Activated CD4-positive, CD25-positive, alpha-beta regulatory T cell treated with anti-CD3 and anti-CD28 coated beads, Interleukin-2, amount 50 U/mL, for 24 hours (primary cell): ENCODE results near the gene PEX26.
"Not testable (repeated sequence)": the region's sequence is repeated elsewhere in the genome, so short reads cannot be mapped to it uniquely, and the experiment has no call there.

Source experiments
- ATAC-seq, 2 donors: fragments of 150-1000 bp; cut with Tn5 transposase; one replicate each; pipeline ENCODE4 v1.10.0; 2021; ENCODE audit warnings: mild to moderate bottlenecking in 1 of 2, moderate library complexity in 1 of 2

PEX26 gene

DNA sequence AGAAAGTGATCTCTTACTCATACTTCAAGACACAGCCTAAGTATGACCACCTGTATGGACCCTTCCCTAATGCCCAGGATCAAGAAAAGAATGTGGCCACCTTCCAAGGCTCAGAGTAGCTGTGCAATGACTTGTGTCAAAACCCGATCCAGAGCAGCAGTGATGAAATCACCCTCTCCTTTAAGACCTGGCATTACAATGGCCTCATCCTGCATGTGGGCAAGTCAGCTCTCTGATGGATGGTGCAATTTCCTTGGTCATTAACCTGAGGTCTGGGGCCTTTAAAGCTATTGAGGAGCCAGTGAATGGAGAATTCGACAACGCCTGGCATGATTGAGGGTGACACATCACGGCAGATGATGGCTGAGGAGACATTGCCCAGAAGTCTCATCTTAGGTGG is 23.7 kb downstream of the PEX26 start:
- ATAC-seq = no peak

DNA sequence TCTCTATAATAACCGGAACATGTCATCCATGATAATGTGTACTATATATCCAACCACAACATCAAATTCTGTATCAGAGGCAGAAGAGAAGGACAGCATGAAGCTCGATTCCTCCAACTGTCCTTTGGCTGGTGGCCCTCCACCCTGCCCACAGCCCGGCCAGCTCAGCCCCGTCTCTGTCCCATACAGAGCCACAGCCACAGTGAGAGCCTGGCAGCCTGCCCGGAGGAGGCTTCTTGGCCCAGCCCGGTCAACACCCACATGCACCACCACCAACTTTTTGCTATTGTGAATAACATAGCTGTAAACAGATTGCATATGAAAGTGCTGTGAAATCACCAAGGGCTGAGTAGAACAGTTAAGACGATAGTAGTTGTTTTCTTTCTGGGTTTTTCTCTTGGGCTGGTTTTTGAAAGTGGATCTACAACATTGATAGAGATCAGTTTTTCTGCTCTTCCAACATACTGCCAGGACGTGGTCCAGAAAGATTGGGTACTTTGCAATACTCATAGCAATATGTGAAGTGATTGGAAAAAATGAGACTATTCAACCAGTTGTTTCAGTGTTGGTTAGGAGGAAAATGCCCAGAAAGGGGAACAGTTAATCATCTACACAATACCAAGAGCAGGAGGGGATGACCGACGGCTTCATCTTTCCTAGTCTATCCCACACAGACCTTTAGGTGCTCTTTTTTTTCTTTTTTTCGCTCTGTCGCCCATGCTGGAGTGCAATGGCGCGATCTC is 25.9 kb downstream of the PEX26 start:
- peak; percentile 73 to 78 for ATAC-seq

DNA sequence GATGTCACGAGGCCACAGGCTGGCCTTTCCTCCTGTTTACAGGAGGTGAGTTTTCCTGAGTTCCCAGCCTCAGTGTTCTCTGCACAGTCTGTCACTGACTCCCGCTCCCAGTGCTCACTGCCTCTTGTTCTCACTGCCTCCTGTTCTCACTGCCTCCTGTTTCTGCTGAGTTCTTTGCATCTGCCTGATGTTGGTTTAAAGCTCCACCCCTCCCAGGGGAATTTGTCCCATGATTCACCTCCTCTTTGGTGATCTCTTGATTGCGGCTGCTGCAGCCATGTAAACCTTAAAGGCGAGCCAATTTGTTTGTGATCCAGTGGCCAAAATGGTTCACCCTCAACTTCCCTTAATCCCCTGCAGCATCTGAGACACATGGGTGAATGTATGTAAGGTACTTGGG is 26.8 kb downstream of the PEX26 start:
- no peak for ATAC-seq

DNA sequence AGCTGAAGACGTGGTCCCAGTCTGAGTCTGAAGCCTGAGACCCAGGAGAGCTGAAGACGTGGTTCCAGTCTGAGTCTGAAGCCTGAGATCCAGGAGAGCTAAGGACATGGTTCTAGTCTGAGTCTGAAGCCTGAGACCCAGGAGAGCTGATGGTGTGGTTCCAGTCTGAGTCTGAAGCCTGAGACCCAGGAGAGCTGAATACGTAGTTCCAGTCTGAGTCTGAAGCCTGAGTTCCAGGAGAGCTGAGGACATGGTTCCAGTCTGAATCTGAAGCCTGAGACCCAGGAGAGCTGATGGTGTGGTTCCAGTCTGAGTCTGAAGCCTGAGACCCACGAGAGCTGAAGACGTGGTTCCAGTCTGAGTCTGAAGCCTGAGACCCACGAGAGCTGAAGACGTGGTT is 28.2 kb downstream of the PEX26 start:
- ATAC-seq = not testable (repeated sequence)

DNA sequence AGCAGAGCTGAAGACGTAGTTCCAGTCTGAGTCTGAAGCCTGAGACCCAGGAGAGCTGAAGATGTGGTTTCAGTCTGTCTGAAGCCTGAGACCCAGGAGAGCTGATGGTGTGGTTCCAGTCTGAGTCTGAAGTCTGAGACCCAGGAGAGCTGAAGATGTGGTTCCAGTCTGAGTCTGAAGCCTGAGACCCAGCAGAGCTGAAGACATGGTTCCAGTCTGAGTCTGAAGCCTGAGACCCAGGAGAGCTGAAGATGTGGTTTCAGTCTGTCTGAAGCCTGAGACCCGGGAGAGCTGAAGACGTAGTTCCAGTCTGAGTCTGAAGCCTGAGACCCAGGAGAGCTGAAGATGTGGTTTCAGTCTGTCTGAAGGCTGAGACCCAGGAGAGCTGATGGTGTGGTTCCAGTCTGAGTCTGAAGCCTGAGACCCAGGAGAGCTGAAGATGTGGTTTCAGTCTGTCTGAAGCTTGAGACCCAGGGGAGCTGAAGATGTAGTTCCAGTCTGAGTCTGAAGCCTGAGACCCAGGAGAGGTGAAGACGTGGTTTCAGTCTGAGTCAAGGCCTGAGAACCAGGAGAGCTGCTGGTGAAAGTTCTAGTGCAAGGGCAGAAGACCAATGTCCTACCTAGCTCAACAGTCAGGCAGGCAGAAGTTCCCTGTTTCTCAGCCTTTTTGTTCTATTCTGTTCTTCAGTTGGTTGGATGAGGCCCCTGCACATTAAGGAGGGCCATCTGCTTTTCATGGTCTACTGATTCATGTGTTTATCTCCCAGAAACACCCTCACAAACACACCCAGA is 29.0 kb downstream of the PEX26 start:
- not testable (repeated sequence) for ATAC-seq

DNA sequence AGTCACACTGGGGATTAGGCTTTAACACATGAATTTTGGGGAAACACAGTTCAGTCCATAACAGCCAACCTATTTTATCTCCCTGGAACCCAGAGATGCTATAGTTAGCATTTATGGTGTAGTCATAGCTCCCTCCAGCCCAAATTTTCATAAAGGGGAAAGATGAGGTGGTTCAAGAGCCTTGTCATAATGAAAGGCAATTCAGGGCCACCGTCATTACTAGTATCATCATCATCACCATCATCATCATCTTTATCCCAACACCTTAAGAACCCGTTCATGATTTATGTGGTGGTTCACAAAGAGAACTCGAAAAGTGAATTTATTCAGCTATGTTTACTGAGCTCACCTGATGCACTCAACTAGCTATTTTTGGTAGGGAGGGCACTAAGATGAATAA is 30.4 kb downstream of the PEX26 start:
- ATAC-seq = peak in 1 of 2 donors; percentile 13

DNA sequence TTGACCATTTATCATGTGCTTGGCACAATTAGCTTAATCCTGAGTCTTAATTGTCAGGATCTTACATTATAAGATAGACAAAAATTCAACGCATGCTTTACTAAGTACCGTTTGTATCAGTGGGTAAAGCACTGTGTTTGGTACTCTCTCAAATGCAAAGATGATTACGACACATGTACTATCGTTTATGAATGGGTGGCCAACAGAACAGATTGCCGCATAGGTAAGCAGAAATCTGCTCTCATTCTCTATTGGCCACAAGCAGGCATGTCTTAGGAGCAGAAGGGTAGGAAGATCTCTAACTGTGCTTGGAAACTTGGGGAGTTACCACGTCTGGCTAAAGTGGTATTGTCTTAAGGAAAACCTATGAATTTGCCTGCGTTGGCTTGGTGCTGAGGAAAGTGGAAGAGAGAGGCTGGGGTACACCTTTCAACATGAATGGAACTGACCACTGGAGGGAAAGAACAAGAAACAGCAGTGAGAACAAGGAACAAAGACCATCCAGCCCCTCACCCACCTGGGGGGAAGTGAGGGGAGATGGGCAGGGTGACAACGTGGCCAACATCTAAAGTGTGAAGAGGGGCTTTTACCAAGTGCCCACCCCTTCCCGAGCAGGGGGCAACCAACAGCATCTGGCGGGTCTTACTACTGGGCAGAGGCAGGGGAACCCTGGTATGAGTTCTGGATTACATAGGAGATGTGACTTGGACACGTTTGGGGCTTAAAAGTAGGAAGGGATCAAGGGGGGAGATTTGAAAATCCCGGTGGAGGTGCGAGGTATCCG is 31.8 kb downstream of the PEX26 start:
- ATAC-seq = peak in 1 of 2 donors; percentile 7

DNA sequence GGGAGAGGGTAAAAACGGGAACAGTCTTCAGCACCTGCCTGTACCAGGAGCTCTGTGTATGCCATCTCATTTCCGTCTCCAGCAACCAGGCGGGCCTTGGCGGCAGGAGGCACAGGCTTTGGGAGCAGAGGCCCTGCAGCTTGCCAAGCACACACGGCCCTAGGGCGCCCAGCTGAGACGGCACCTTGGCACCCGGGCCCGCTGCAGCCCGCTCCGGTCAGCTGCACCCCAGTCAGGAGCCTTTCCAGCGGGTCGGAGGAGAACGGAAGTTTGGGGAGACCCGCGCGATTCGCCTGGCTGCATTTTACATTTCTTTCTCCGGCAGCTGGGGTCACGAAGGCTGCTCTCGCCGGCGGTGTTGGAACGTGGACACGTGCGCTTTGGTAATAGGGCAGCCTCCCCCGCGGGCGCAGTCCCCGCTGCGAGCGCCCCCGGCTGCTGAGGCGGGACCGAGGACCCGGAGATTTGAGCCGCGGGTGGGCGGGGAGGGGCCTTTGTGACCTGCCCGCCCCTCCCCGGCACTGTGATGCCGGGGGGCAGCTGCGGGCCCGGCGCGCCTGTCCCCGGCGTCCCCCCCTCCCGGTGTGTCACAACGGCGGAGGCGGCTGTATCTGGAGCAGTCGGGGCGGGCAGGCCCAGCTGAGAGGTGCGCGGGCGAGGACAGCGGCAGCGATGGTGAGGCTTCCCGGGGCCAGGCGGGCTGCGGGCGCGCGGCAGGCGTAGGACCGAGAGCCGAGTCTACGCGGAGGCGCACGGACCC is 32.6 kb downstream of the PEX26 start, which contains the start of gene TUBA8:
TSS of gene TUBA8 (plus strand) at position 616 of the 760 bp plus-strand sequence. CDS start at position 673, 57 bp downstream.
- peak; percentile 56 to 65 for ATAC-seq

DNA sequence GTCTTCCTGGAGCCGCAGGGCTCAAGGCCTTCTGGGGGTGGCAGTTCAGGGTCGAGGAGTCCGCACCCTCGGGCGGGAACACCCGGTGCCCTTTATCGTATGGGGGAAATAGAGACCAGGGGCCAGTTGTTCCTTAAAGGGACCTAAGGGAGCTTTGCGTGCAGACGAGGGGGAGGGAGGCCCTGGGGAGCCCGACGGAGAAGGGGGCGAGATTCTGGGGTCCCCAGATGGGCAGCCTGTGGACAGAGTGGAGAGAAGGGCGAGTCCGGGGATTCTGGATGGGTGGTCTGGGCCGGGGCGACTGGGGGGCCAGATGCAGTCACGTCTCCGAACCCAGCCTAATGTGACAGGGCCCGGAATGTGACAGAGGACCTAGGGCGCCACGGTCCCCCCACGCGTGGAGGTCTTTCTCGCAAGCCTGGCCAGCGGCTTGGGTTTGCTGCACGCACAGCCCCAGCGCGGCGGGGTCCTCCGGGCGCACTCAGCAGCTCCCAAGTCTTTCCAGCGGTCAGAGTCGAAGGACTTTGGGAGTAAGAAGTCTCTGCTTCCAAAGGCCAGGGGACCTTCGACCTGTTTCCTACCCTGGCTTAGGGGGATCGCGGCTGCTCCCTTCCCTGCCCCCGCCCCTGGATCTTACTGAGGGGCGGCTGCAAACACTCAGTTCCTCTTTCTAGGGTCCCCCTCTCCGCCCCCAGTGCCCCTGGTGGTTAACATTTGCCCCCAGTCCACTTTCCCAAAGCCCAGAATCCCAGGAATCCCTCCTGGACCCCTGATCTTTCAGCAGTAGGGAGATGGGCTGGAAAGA is 33.4 kb downstream of the PEX26 start:
- ATAC-seq = no peak

DNA sequence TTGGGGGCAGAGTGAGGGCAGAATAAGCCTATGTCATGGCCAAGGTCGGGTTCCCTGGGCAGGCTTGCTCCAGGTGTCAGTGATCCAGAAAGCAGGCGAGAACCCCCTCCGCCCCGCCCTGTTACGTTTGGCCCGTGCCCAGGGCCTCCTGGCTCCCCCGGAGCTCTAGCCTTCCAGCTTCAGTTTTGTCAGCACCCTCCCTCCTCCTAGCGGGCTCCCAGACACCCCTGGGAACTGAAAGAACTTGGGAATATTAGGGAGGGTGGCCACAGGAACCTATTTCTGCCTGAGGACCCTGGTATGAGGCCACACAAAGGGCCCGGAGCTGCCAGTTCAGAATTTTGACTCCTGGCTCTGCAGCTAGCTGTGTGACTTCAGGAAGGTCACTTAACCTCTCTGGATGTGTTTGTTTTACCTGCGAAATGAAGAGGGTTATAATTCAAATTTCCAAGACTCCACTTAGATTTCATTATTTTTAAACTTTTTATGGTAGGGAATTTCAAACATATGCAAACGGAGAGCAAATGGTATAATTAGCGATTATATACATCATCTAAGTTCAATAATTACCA is 34.1 kb downstream of the PEX26 start:
- ATAC-seq = no peak

DNA sequence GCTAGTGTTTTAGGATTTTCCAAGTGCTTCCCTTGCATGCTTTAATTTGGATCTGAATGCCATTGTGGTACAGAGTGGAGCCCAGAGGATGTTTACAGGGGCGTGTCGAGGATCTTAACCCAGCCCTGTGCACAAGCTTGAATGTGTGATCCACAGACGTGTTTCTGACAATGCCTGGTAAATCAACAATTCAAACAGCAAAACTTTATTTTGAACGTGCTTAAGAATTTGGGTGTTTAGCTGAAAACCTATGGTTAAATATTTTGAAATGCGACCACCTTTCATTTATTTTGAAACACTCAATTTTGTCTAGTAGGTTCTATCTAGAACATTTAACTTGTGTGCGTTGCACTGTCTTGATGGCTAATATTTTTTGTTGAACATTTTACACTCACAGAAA is 34.6 kb downstream of the PEX26 start:
- no peak for ATAC-seq

DNA sequence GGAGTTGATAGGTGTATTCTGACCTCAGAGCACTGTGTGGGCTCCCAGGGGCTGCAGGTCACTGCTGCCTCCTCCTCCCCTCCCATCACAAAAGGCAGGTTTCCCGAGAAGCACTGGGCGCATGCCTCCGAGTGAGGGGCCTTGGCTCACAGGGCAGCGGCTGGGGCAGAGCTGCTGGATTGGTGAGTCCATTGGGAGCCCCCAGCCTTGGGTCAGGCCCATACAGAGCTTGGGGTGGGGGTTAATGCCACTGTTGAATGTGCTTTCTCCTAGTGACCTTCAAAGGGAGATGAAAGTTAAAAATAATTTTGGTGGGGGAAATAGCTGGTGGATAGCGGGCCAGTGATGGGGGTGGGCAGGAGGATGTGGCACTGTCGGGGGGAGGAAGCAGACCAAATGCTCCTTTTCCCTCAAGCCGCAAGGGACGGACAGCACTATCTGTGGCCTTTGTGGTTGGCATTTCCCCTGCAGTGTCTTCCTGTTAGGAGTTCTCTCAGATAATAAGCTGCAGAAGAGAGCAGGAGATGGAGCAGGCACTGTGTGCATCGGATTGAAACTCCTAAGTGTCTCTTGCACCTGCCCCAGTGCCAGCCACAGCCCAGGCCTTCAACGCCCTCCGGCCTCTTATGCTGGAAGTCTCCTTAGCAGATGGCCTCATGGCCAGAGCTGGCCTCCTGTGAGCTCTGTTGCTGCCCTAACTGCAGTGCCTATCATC is 36.0 kb downstream of the PEX26 start:
- ATAC-seq = no peak

DNA sequence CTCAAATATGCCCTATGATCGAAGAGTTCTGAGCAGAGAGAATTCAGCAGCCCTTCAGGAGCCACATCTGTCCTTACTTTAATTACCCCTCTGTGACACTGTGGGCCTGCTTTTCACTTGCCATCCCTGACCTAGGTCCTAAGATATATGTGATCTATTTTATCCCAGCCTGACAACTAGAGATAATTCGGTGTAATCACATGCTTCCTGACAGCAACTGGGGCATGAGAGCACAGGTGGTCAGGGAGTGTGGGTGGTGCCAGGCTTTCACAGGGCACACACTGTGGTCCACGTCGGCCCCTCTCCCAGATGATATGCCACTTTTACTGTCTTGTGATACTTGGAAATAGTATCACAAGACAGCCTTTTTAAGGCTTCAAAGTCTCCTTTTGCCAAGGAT is 36.7 kb downstream of the PEX26 start:
- no peak for ATAC-seq

DNA sequence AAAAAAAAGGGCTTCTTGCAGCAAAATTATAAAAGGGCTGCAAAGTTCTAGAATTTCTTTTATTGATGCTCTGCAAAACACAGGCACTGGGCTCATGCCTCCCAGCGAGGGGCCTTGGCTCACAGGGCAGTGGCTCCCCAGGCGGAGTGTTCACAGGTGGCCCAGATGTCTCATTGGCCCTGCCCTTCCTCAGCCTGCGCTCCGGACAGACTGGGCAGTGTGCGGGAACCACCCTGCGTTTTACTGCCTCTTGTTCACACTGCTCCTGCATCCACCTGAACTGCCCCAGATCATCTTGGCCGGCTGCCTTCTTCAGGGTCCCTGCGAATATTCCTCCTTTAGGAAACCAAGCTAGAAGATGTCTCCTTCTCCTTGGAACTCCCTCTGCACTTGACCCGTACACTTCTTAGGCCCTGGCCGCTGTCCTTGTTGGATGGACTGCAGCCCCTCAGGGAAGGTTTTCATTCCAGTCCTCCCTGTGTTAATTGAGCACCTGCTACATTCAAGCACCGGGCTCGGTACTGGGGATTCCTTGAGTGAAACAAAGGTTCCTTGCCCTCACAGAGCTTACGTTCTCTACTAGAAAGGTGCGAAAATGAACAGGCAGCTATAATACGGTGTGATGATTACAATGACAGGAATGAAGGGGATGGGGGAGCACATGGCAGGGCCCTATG is 37.3 kb downstream of the PEX26 start:
- ATAC-seq = no peak

DNA sequence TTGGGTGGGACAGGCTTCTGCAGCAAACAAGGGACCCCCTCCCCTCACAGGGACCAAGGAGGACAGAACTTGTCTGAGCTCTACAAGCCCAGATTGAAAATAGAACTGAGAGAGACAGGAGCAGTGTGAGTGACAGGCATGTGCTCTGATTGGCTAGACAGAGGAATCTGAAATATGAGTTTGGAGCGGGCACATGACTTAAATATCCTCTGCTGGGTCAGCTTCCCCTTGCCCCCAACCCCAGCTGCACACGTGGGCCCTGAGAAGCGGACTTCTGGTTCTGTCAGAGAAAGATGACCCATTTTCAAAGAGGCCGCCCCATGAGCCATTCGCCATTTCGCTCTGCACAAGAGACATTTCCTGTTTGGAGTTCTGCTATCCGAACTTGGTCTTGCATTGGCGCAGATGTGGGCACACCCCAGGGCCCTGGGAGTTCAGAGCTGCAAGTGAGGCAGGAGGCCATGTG is 38.1 kb downstream of the PEX26 start:
- ATAC-seq = no peak

DNA sequence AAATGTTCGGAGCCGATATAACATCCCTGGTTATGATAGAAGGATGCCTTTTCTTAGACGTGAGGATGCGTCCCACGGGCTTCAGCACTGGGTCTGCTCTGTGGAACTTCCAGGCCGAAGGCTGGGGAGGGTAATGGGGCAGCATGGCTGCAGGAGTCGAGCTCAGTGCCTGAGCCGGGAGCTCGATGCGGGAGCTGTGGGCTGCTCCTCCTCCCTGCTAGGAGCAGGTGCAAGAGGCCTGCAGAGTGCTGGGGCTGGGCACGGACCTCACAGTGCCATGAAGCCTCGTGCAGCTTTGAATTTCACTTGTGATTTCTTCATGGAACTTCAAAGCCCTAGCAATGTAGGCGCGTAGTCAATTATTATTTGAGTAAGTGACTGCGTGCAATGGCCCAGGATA is 38.8 kb downstream of the PEX26 start:
- no peak for ATAC-seq

DNA sequence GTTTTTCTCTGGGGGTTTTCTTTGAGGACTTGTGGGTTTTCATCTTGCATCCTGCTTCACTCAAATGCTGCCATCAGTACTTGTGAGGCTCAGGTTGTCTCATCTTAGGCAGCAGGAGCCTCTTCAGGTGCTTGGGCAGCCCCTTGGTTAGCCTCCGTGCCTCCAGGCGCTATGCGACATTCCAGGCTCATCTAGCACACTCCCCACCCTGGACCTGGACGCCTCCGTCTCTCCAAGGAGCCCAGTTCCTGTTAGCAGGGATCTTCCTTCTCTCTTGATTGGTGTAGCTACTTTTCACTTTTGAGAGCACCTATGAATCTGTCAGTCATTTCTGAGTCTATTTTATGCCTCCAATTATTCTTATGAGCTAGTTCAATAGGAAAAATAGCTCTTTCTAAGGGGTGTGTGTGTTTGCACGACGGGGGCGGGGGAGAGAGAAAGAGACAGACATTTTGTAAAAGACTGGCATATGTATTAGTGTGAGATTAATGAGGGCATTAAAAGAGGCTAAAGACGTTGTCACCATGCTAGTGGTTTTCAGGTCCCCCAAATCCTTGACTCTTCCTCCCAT is 40.6 kb downstream of the PEX26 start:
- ATAC-seq = no peak

DNA sequence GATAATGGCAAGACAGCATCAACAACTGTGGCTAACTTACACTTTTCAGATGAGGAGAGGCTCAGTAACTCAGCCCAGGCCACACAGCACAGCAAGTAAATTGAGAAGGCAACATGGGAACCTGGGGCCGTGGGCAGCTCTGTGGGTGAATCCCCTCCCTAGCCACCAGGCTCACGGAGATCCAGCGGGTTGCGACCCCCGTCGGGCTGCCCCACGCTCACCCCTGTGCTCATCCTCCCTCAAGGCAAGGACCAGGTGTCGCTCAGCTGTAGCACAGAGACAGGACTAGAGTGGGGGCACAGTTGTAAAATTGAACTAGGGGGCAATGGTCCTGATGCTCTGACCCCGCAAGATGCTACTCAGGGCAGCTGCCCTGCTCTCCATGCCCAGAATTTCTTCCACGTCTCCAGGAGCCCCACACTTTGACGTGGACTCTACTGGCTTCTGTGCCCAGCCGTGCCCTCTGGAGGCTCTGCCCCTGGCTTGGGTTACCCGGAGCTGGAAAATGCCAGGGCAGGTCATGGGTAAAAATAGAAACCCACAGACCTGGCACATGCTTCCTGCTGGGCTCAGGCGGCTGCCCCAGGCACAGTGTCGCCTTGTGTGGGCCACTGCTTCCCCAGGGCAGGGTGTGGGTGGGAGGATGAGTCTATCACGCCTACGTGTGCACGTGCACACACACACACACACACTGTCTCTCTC is 41.8 kb downstream of the PEX26 start:
- no peak for ATAC-seq

DNA sequence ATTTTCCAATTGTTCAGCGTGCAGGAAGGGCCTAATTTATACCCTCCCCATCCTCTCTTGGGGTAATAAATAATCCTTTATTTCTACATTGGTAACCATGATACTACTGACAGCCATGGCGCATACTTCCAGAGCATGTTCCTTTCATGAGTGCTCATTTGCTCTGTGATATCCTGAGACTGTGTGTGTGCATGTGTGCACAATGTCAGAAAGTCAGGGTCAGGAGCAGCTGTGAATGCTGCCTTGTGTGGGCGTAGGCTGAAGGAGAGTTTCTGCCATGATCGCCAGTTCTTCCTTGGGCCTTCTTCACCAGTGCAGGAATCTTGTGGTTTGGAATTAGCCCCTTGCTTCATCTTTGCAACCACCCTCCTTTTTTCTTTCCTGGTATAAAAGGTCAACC is 43.1 kb downstream of the PEX26 start:
- no peak for ATAC-seq
